Parietal lobe (tissue), 1 donor: ENCODE data around the gene ARL6IP6. TPM values are rescaled to one million over a fixed set of nuclear protein-coding genes. Genes with fewer than 3 reads are reported as not detected.

Experiments
- total RNA-seq: library from RNA; depleted of rRNA; stranded (reverse); fragments of >200 nt; gene quantifications from one replicate; pipeline ENCODE4 v1.2.3, GENCODE V29; 2014

ARL6IP6 gene
- total RNA-seq = 37.6 TPM

GRCh38 chr2:152718076-152718908, at the start of gene ARL6IP6:
Gene ARL6IP6, plus strand, starts transcription at chr2:152718620. Its CDS starts 5 bp downstream, at chr2:152718625.

GRCh38 chr2:152717228-152718075, 968 bp upstream of the ARL6IP6 start, which contains the start of gene PRPF40A:
Gene PRPF40A, minus strand, starts transcription at chr2:152717461. Its CDS starts 22 bp downstream, at chr2:152717439.

Other genes starting within 250 kb of the ARL6IP6 start
- 145 TPM for gene PRPF40A, start 1.2 kb upstream of the ARL6IP6 start, total RNA-seq